ENCODE data around the gene DNAH17. TPM values are rescaled to one million over a fixed set of nuclear protein-coding genes. Genes with fewer than 3 reads are reported as not detected.

DNAH17 gene
- total RNA-seq, 3 donors from 2014 or later (not counting 1 experiment from before 2014, with no cell fraction given): 0.16 to 0.25 (median 0.24) TPM

- Mint-ChIP-seq H3K4me1 (peaks cover under 1 to 6% of the 10 kb centered on the region in 2 donors), H3K4me3 (no peak overlapping the region), H3K36me3 (no peaks in the 10 kb centered on the region), H3K9me3 (no peaks in the 10 kb centered on the region), H3K27me3 (ENCODE audit: low read depth in 2 of 2) (no peaks in the 10 kb centered on the region), H3K27ac (no peak overlapping the region)
- ATAC-seq (no peak), DNase-seq (no peak)
- Histone ChIP-seq H3K27ac (ENCODE audit: low read length) (no peak overlapping the region), H3K27me3 (ENCODE audit: control insufficient read depth, insufficient read depth, low read length) (no peaks in the 10 kb centered on the region), H3K4me3 (ENCODE audit: low read length) (no peak overlapping the region), H3K36me3 (ENCODE audit: control insufficient read depth, insufficient read depth, low read length) (peaks cover 4% of the 10 kb centered on the region), H3K9me3 (ENCODE audit: control insufficient read depth, insufficient read depth, low read length) (no peaks in the 10 kb centered on the region), H3K4me1 (ENCODE audit: control insufficient read depth, insufficient read depth, low read length) (no peaks in the 10 kb centered on the region)
- WGBS (ENCODE audit: insufficient coverage): 93% methylated on average over 13 of the region's 13 CpGs
- intact Hi-C loops (cut with micrococcal nuclease): no loop called here
- TF ChIP-seq, protein P1, sequence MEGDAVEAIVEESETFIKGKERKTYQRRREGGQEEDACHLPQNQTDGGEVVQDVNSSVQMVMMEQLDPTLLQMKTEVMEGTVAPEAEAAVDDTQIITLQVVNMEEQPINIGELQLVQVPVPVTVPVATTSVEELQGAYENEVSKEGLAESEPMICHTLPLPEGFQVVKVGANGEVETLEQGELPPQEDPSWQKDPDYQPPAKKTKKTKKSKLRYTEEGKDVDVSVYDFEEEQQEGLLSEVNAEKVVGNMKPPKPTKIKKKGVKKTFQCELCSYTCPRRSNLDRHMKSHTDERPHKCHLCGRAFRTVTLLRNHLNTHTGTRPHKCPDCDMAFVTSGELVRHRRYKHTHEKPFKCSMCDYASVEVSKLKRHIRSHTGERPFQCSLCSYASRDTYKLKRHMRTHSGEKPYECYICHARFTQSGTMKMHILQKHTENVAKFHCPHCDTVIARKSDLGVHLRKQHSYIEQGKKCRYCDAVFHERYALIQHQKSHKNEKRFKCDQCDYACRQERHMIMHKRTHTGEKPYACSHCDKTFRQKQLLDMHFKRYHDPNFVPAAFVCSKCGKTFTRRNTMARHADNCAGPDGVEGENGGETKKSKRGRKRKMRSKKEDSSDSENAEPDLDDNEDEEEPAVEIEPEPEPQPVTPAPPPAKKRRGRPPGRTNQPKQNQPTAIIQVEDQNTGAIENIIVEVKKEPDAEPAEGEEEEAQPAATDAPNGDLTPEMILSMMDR (IDR thresholded peaks at IDR 0.05): no peak
Measured at GRCh38 chr17:78433780-78434335, 143.3 kb downstream of the DNAH17 start.

- TF ChIP-seq, protein P1 (IDR thresholded peaks at IDR 0.05): no peak
- Mint-ChIP-seq H3K27ac (no peak overlapping the region), H3K9me3 (no peaks in the 10 kb centered on the region), H3K27me3 (ENCODE audit: low read depth in 2 of 2) (no peaks in the 10 kb centered on the region), H3K4me3 (no peak overlapping the region), H3K4me1 (peaks cover 0 to 4% of the 10 kb centered on the region in 2 donors), H3K36me3 (no peaks in the 10 kb centered on the region)
- intact Hi-C loops (cut with micrococcal nuclease): no loop called here
- 85% methylated on average over 20 of the region's 20 CpGs for WGBS (ENCODE audit: insufficient coverage)
- Histone ChIP-seq H3K27me3 (ENCODE audit: control insufficient read depth, insufficient read depth, low read length) (no peaks in the 10 kb centered on the region), H3K27ac (ENCODE audit: low read length) (no peak overlapping the region), H3K36me3 (ENCODE audit: control insufficient read depth, insufficient read depth, low read length) (peaks cover 7% of the 10 kb centered on the region), H3K9me3 (ENCODE audit: control insufficient read depth, insufficient read depth, low read length) (no peaks in the 10 kb centered on the region), H3K4me3 (ENCODE audit: low read length) (no peak overlapping the region), H3K4me1 (ENCODE audit: control insufficient read depth, insufficient read depth, low read length) (no peaks in the 10 kb centered on the region)
- ATAC-seq: no peak
- no peak for DNase-seq
Measured at GRCh38 chr17:78433013-78433727, 144.0 kb downstream of the DNAH17 start.

GRCh38 chr17:78432226-78433012 is 144.8 kb downstream of the DNAH17 start:
- H3K27me3 ChIP-seq (ENCODE audit: control insufficient read depth, insufficient read depth, low read length): no peaks in the 10 kb centered on the region
- WGBS (ENCODE audit: insufficient coverage): 85% methylated on average over 20 of the region's 21 CpGs
- H3K27ac ChIP-seq (ENCODE audit: low read length): no peak overlapping the region
- Mint-ChIP-seq H3K36me3 (no peaks in the 10 kb centered on the region), H3K4me1 (peaks cover 0 to 4% of the 10 kb centered on the region in 2 donors), H3K4me3 (no peak overlapping the region), H3K27me3 (ENCODE audit: low read depth in 2 of 2) (no peaks in the 10 kb centered on the region), H3K9me3 (no peaks in the 10 kb centered on the region), H3K27ac (no peak overlapping the region)
- intact Hi-C loops (cut with micrococcal nuclease): no loop called here
- TF ChIP-seq, protein P1 (IDR thresholded peaks at IDR 0.05): no peak
- DNase-seq: no peak
- no peak overlapping the region for H3K4me3 ChIP-seq (ENCODE audit: low read length)
- H3K4me1 ChIP-seq (ENCODE audit: control insufficient read depth, insufficient read depth, low read length): no peaks in the 10 kb centered on the region
- ATAC-seq: no peak
- peaks cover 8% of the 10 kb centered on the region for H3K36me3 ChIP-seq (ENCODE audit: control insufficient read depth, insufficient read depth, low read length)
- H3K9me3 ChIP-seq (ENCODE audit: control insufficient read depth, insufficient read depth, low read length): no peaks in the 10 kb centered on the region
